GM21390 (cell line): Measurements from ENCODE around the gene IL17REL.

Source experiments
- ATAC-seq: cut with Tn5 transposase; IDR thresholded peaks from one replicate; pipeline ENCODE4 v1.9.1; 2021; ENCODE audit not compliant: unreplicated experiment

Gene IL17REL

DNA sequence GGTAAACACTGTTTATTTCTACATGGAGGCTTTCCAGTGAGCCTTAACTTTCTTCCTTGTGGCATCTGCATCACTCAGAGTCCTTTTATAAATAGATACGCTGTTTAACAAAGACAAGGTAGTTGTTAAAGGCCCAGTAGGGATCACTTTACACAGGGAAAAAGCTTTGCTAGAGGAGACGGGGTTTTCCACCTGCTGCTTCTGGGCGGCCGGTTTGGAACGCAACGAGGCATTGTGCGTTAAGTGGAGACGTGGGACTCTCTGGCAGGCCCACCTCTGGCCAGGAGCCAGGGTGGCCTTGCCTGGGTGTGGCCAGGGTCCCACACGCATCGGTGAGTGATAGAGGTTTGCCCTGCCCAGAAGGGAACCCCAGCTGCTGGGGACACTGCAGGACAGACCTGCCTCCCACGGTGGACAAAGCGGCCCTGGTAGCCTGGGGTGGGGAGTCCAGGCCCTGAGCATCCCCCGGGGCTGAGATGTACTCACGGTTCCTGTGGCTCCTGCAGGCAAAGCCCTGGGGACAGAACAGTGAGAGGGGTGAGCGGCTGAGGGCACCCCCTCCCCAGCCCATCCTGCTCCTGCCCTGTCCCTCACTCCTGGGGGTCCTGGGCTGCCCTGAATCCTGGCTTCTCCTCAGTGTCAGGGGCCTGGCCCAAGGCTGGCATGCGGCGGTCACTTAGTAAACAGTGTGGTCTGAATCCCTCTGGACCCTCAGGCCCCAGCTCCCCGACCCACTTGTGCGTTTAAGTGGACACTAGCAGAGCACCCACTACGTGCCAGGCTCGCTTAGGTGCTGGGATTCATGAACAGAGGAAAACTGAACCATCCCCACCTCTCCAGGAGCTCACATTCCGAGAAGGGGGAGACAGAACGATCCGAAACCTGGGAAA is 4.2 kb downstream of the IL17REL start:
- no peak for ATAC-seq

- no peak for ATAC-seq
These were observed 5.5 kb downstream of the IL17REL start for GRCh38 chr22:50007057-50007511.

- no peak for ATAC-seq
These were observed 7.6 kb downstream of the IL17REL start for GRCh38 chr22:50004918-50005317.

DNA sequence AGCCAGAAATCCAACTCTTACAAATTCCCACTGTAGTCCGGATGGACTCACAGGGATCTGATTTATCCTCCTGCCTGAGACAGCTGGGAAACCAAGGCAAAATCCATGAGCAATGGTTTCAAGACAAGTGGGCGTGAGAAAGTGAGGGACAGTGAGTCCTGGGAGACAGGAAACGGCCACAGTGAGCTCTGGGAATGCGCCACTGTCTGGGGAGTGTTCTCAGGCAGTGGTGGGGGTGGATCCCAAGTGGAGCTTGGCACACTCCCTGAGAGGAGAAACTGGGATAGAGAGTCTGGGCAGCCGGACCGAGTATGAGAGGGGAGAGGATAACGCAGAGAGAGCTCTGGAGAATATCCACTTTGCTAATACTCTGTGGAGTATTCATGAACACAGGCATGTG is 9.8 kb downstream of the IL17REL start:
- no peak for ATAC-seq

- ATAC-seq: no peak
These were observed 11.0 kb downstream of the IL17REL start for GRCh38 chr22:50001388-50002231.

DNA sequence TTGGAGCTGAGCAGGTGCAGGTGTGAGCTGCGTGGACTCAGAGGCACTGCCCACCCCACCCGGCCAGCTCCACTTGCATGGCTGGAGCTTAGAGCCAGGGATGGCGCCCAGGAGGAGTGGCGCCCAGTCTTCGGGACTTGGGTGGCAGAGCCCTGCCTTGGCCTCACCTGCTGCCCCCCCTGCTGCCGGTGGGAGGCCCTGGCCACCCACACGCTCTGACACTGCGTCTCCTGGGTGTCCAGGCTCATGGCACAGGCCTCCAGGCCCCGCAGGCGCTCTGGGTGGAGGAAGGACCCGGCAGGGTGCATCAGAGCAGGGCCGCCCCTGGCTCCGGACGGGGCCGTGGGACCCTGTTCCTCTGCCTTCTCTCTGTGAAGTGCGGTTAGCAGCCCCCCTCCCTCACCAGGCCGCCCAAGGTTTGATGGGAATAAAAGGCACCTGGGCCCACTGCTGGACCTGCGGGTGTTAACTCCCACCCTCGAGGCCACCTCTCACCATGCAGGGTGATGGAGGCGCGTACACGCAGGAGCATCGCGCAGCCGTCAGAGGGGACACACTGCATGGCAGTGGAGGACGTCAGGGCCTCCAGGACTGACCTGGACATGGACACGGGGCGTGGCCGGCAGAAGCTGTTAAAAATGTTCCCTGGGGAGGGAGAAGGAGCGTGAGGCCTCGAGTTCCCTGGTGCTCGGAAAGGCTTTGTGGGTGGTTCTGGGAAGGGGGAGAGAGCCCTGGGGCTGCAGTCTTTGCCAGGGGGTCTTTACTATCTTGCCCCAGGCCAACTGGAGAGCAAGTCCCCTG is 11.8 kb downstream of the IL17REL start:
- no peak for ATAC-seq

DNA sequence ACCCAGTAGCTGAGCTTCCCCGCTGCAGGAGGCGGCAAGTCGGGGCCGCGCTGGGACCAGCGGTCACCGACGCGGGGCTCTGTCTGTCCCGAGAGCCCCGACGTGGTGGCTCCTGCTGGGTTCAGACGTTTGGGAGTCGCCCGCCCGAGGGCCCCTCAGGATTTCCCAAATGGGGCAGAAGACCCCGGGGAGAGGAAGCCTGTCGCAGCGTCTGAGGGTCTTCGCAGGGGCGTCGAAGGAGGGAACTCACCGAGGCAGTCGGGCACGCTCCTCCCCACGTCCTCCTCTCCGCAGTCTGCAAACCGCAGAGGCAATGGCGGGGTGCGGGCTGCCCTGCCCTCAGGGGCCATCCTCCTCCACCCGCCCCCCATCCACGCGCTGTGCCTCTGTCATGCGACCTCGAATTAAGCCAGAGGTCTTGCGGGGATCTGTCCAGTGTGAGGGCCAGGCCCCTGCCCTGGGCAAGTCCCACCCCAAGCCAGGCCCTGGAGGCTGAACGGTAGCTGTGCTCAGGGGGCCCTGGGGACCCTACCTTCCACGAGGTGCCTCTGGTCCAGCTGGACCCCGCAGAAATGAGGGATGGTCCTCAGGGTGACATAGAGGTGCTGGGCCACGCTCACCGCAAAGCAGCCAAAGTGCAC is 12.5 kb downstream of the IL17REL start:
- ATAC-seq: no peak

GRCh38 chr22:49999063-49999945 is 13.3 kb downstream of the IL17REL start:
- ATAC-seq: no peak

DNA sequence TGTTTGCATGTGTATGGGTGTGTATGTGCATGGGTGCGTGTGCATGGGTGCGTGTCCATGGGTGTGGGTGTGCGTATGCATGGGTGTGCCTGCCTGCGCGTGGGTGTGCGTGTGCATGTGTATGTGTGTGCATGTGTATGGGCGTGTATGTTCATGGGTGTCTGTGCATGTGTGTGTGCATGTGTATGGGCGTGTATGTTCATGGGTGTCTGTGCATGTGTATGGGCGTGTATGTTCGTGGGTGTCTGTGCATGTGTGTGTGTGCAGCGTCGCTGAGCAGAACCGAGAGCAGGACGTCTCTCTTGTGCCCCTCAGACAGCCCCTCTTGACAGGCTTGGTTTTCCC is 13.9 kb downstream of the IL17REL start:
- no peak for ATAC-seq

DNA sequence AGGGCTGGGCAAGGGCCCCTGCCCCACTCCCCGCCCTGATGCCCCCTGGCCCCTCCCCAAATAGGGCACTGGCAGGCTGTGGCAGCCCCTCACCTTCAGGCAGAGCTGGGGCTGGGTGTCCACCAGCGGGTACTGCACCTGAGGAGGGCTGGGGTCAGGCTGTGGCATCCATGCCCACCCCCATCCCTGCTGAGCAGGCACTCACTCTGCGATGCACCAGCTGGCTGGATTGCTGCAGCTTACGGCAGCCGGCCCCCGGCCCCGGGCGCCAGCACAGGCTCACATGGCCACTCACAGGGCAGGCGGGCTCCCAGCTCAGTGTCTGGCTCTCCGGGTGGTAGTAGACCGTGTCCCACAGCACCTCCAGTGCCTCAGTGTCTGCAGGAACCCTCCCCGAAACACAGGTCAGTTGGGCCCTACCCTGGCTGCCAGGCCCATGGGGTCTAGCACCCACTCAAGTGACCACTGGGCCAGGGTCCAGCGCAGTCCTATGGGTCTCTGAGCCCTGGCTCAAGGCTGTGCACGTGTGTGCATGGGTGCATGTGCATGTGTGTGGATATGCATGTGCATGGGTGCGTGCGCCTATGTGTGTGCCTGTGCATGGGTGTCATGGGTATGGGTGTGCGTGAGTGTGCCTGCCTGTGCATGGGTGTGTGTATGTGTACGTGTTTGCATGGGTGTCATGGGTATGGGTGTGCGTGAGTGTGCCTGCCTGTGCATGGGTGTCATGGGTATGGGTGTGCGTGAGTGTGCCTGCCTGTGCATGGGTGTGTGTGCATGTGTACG is 14.4 kb downstream of the IL17REL start:
- ATAC-seq: no peak

DNA sequence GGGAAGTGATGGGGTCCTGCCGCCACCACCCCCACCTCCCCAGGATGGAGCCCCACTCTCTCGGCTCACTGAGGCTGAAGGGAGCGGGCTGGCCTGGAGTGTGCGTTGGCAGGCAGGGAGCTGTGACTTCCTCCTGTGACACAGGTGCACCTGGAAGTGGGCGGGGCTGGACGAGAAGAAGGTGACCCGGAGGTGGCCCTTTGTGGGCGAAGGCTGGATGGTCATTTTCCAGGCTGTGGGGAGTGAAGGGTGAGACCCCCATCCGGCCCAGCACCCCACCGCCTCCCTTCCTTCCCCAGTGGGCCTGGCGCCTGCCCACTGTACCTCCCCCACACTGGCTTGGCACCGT is 15.3 kb downstream of the IL17REL start:
- ATAC-seq: no peak

DNA sequence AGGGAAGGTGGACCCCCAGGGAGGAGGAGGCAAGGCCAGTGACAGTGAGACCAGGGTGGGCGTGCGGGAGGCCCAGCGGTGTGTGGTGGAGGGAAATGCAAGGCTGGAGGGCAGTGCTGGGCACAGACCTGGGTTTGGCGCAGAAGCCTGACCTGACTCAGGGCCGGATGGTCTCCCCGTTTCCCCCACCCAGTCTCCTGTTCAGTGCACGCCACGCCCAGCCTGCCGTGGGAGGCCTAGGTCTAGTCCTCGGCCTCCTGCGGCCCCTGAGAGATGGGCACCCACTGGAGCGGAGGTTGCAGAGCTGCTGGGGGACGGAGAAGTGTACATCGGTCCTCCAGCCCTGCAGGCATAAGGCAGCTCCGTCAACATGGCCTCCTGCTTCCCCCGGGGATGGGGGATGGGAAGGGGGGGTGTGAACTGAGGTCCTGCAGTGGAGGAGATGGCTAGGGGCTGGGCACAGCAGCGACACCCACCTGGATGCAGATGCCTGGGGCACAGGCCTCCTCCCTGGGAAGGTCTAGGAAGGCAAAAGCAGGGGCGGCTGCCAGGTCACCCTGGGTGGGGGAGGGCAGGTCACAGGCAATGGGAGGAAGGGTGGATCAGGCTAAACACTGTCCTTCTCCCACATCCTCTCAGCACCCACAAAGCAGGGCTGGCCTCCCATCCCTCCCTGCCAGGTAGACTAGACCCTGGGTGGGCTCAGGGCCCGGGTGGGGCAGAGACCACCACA is 15.9 kb downstream of the IL17REL start:
- ATAC-seq: no peak

DNA sequence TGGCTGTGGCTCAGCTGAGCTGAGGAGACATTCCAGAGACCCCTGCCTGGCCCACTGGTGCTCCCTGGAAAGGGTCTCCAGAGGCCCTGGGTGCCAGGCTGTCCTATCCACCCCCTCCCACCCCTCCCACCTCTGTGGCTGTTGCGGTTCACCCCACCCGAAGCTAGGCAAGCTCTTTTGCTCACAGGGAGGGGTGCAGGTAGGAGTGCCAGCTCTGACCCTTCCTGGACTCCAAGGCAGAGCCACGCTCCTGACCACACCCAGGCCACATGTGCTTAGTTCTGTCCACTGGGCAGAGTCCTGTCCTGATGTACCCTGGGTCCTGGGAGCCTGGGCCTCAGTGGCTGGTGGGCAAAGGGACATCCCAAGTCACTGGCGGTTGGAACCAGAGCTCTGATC is 16.4 kb downstream of the IL17REL start:
- ATAC-seq: no peak

GRCh38 chr22:49995361-49996118 is 17.0 kb downstream of the IL17REL start:
- no peak for ATAC-seq

GRCh38 chr22:49995041-49995360 is 17.6 kb downstream of the IL17REL start:
- ATAC-seq: no peak

DNA sequence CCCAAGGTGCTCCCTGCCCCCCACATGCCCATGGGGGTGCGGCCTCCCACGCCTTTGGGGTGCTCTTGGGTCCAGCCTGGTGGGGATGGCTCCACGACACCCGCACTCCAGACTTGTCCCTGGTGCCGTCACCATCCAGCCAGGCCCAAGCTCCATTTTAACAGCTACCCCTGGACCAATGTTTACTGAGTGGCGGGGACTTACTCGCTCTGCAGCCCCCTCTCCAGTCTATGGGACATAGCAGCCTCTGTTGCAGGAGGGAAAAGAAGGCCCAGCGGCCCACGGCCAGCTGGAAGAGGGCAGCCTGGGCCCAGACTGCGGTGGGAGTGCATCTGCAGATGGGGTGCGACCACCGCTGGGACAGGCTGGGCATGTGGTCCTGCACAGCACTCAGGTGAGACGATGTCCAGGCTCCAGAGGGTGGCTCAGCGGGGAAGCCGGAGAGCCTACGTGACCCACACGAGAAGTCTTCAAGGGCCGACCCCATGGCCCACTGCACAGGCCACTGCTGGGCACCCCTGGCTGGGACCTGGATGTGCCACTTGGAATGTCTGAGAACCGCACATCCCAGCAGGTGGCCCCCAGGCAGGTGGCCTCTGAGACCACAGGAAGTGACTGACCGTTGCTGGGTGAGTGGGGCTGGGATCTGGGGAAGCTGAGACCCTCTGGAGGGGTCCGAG is 18.1 kb downstream of the IL17REL start:
- ATAC-seq: no peak

- ATAC-seq: no peak
These were observed 18.8 kb downstream of the IL17REL start for GRCh38 chr22:49993649-49994360.
